Renal pelvis (tissue), 12 donors: ENCODE results near the gene MSTO1. TPM values are rescaled to one million over a fixed set of nuclear protein-coding genes. Genes with fewer than 3 reads are reported as not detected.
"Not testable (repeated sequence)": the region's sequence is repeated elsewhere in the genome, so short reads cannot be mapped to it uniquely, and the experiment has no call there.

ENCODE experiments used
- DNase-seq: peaks from one replicate; pipeline ENCODE4 v3.0.0-alpha.2; 2013
- long read RNA-seq, 16 experiments: transcript quantifications; one replicate each; lab custom pipeline, GENCODE V29; 2026
- polyA plus RNA-seq, 3 donors: library from polyadenylated mRNA; unstranded; fragments of 120-200 nt; gene quantifications; one replicate each; pipeline ENCODE4 v1.2.1, GENCODE V29; 2013; ENCODE audit not compliant: insufficient read length in 3 of 3

Gene MSTO1
- 10 to 100 TPM; 51.7 to 69.9 (median 69.1) TPM for polyA plus RNA-seq
- long read RNA-seq, donor 1, partial matches to known transcripts: 0 of 2 reads
- long read RNA-seq, donor 1, other reads (novel, unspliced or antisense): 0 of 2 reads
- long read RNA-seq, donor 2, partial matches to known transcripts: 0 of 1 reads
- long read RNA-seq, donor 2, other reads (novel, unspliced or antisense): 0 of 1 reads
- long read RNA-seq, donor 3: 0 reads
- long read RNA-seq, donor 4, partial matches to known transcripts: 0 of 2 reads
- long read RNA-seq, donor 4, other reads (novel, unspliced or antisense): 0 of 2 reads
- long read RNA-seq, donor 5: 0 reads
- long read RNA-seq, donor 6, partial matches to known transcripts: 0 of 3 reads
- long read RNA-seq, donor 6, other reads (novel, unspliced or antisense): 0 of 3 reads
- long read RNA-seq, donor 7, partial matches to known transcripts: 0 of 4 reads
- long read RNA-seq, donor 7, other reads (novel, unspliced or antisense): 0 of 4 reads
- long read RNA-seq, donor 8, partial matches to known transcripts: 0 of 1 reads
- long read RNA-seq, donor 8, other reads (novel, unspliced or antisense): 0 of 1 reads
- long read RNA-seq, donor 9, partial matches to known transcripts: 6 of 7 reads
- long read RNA-seq, donor 9, other reads (novel, unspliced or antisense): 0 of 7 reads
- long read RNA-seq, donor 10, partial matches to known transcripts: 0 of 1 reads
- long read RNA-seq, donor 10, other reads (novel, unspliced or antisense): 0 of 1 reads
- long read RNA-seq, donor 11, partial matches to known transcripts: 0 of 1 reads
- long read RNA-seq, donor 11, other reads (novel, unspliced or antisense): 0 of 1 reads
- long read RNA-seq, donor 12, partial matches to known transcripts: 5 of 11 reads
- long read RNA-seq, donor 12, other reads (novel, unspliced or antisense): 0 of 11 reads
- long read RNA-seq, donor 13, partial matches to known transcripts: 0 of 2 reads
- long read RNA-seq, donor 13, other reads (novel, unspliced or antisense): 0 of 2 reads
- long read RNA-seq, donor 14: 0 reads
- long read RNA-seq, donor 15, partial matches to known transcripts: 0 of 3 reads
- long read RNA-seq, donor 15, other reads (novel, unspliced or antisense): 0 of 3 reads
- long read RNA-seq, donor 16, partial matches to known transcripts: 0 of 2 reads
- long read RNA-seq, donor 16, other reads (novel, unspliced or antisense): 0 of 2 reads

DNA sequence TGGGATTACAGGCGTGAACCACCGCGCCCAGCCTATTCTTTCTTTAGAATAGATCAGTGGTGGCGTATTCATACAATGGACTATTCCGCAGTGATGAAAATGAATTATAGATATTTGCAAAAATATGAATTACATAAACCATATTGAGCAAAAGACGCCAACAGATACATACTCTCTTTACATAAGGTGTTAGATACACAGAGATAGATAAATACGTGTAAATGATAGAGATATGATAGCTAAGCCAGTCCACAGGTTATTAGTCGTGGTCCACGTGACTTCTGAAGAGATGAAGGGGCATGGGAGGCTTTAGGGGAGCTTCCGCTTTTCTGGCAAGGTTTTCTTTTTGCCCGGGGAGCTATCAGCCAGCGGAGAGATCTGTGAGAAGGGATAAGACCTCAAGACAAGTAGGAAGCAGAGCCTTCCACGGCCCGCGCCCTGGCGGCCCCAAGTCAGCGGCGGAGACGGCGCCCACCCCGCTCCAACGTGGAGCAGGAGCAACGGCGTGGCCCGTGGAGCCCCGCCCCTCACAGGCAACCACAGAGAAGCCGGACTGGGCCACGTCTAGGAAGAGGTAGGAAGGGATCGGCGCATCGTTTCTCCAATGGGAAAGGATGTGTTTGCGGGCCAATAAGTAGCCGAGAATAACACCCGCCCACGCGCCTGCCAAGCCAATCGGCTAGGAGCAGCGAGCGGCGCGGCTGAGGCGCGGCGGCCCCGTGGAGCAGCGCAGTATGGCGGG lies at the start of gene MSTO1:
Gene MSTO1 (plus strand): TSS at position 704 of the 742 bp plus-strand sequence. CDS start 31 bp downstream, at position 735.
- DNase-seq: peak; percentile 96

DNA sequence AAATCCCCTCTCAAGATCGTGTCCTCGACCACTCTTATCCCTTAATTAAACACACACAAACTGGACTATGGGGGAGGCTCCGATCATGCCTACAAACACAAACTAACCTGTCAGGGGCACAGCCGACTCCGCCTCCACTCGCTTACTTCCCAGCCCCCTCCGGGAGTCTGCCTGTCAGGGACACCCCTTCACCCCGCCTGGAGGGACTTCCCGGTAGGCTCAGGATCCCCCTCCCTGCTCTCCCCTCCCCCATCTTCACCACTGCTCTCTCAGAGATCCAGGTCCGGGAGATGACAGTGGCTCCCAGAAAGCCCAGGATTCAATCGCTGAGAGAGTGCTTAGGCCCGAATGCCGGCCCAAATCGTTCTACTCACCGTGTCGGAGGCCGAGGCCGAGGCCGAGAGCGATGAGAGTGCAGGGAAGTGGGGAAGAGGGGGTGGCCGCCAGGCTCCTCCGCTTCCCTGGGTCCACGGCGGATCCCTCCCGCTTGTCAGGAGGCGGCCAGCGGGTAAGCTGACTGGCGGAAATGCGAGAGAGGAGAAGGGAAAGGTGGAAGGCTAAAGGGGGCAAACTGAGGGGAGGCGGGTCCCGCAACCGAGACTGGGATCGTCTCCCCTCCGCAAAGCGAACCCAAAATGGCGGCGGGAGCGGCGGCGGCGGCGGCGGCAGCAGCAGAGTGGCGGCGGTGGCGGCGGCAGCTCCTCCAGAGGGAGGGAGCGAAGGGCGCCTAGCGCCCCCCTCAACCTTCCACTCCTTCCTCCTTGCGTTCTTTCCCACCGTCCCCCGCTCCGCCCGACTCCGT lies 48.0 kb upstream of the MSTO1 start:
- not testable (repeated sequence) for DNase-seq

GRCh38 chr1:155562581-155563376 lies 47.2 kb upstream of the MSTO1 start, which contains the start of gene ASH1L:
Gene ASH1L, minus strand, starts transcription at chr1:155562803. Its CDS starts 41,284 bp downstream, at chr1:155521519.
- peak; percentile 96 for DNase-seq

- DNase-seq: not testable (repeated sequence)
Observed at GRCh38 chr1:155563377-155564022, 46.5 kb upstream of the MSTO1 start.

DNA sequence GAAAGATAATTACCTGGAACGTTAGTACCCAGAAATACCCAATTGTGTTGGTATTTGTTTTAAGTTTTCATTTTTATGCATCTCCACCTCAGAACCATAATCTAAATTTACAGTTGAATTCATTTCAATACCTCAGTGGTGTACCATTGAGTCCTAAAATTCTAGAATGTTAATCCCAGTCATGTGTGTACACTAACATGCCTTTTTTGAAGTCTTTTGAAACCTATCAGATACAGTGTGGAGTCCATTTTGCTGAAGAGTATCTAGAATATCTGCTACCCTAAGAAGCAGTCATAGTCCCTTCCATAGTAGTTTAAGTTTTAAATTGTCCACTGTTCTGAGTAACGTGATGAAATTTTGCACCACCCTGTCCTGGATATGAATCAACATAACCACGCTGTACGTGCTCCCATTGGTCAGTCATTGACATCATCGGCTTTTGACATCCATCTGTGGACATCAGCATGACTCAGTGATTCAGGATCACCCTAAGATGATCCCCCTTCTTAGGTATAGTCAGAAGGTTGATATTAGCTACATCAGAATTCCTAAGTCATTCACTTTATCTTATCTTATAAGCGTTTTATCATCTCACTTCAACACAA lies 39.9 kb upstream of the MSTO1 start:
- no peak for DNase-seq

DNA sequence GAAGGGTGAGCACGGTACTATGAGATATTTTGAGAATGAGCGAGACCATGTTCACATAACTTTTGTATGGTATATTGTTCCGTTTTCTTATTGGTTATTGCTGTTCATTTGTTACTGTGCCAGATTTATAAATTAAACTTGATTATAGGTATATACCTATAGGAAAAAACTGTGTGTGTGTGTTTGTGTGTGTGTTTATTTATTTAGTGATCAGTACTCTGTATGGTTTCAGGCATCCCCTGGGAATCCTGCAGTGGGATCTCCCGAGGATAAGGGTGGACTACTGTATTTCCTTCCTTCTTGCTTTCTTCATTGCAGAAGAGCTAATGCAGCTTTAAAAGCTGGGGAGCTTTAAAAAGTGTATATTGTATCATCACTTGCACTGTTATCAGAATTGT lies 39.4 kb upstream of the MSTO1 start:
- DNase-seq: no peak

GRCh38 chr1:155574077-155574476 lies 35.9 kb upstream of the MSTO1 start:
- no peak for DNase-seq

GRCh38 chr1:155575608-155576007 lies 34.4 kb upstream of the MSTO1 start:
- not testable (repeated sequence) for DNase-seq

GRCh38 chr1:155583846-155584245 lies 26.2 kb upstream of the MSTO1 start:
- DNase-seq: not testable (repeated sequence)

DNA sequence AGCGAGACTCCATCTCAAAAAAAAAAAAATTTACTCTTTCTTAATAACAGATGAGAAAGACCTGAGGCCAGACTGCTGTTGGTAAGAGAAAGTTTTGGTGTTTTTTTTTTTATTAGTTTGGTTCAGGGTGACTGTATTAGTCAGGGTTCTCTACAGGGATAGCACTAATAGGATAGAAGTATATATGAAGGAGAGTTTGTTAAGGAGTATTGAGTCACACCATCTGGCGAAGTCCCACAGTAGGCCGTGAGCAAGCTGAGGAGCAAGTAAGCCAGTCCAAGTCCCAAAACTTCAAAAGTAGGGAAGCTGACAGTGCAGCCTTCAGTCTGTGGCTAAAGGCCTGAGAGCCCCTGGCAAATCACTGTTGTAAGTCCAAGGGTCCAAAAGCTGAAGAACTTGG lies 20.7 kb upstream of the MSTO1 start:
- not testable (repeated sequence) for DNase-seq

DNA sequence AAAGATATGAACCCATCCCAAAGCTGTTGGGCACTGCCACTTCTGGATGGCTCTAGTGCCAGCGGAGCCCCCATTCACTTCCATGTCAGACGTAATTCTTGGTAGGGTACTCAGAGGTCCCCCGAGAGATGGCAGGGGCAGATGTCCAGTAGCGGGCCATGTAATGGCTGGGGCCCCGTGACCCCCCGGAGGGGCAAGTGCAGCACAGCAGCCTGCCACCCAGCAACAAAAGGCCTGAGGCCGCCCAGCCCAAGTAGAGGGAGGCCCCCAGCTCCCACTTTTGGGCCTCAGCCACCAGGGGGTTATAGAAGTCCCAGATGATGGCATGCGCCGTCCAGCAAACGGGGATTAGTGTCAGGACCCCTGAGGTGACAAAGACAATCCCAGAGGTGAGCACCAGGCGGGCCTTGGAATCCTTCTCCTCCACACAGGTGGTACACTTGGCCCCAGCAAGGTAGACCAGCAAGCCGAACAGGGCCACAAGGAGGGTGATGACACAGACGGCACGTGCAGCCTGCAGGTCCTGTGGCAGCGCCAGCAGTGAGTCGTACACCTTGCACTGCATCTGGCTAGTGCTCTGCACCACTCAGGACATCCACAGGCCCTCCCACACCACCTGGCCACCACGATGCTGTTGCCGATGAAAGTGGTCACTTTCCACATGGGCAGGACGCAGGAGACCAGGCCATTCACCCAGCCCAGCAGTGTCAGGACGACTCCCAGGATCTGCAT lies 19.3 kb upstream of the MSTO1 start:
- not testable (repeated sequence) for DNase-seq

DNA sequence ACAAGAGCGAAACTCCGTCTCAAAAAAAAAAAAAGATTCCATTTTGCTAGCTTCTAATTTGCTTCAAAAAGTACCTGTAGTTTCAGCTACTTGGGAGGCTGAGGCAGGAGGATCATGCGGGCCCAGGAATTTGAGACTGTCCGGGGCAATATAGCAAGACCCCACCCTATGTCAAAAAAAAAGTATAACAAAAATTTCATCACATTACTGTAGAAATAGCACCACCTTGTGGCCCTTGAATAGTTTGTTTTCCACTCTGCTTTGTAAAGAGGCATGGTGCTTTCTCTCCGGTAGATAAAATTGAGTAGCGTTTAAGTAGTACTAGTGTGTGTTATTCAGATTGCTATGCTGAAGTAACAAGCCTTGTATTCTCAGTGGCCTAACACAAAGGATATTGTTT lies 18.2 kb upstream of the MSTO1 start:
- peak; percentile 54 for DNase-seq

GRCh38 chr1:155595877-155596474 lies 14.0 kb upstream of the MSTO1 start:
- not testable (repeated sequence) for DNase-seq

GRCh38 chr1:155596864-155597263 lies 13.2 kb upstream of the MSTO1 start:
- DNase-seq: no peak

- peak; percentile 12 for DNase-seq
Observed at GRCh38 chr1:155598842-155599331, 11.1 kb upstream of the MSTO1 start.

DNA sequence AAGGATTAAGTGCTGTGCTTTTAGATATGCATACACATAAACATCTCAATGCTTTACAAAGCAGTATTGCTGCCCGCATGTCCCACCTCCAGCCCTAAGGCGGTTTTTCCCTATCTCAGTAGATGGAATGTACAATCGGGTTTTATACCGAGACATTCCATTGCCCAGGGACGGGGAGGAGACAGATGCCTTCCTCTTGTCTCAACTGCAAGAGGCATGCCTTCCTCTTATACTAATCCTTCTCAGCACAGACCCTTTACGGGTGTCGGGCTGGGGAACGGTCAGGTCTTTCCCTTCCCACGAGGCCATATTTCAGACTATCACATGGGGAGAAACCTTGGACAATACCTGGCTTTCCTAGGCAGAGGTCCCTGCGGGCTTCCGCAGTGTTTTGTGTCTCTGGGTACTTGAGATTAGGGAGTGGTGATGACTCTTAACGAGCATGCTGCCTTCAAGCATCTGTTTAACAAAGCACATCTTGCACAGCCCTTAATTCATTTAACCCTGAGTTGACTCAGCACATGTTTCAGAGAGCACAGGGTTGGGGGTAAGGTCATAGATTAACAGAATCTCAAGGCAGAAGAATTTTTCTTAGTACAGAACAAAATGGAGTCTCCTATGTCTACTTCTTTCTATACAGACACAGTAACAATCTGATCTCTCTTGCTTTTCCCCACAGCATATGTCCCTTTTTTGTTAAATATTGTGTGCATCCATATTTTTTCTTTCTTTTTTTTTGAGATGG lies 10.0 kb upstream of the MSTO1 start:
- DNase-seq: not testable (repeated sequence)
